HG03097 (cell line): ENCODE measurements around the gene AFP.

Source experiments
- ATAC-seq: cut with Tn5 transposase; IDR thresholded peaks from one replicate; pipeline ENCODE4 v1.9.1; 2021; ENCODE audit not compliant: unreplicated experiment, low FRiP score

The AFP gene

DNA sequence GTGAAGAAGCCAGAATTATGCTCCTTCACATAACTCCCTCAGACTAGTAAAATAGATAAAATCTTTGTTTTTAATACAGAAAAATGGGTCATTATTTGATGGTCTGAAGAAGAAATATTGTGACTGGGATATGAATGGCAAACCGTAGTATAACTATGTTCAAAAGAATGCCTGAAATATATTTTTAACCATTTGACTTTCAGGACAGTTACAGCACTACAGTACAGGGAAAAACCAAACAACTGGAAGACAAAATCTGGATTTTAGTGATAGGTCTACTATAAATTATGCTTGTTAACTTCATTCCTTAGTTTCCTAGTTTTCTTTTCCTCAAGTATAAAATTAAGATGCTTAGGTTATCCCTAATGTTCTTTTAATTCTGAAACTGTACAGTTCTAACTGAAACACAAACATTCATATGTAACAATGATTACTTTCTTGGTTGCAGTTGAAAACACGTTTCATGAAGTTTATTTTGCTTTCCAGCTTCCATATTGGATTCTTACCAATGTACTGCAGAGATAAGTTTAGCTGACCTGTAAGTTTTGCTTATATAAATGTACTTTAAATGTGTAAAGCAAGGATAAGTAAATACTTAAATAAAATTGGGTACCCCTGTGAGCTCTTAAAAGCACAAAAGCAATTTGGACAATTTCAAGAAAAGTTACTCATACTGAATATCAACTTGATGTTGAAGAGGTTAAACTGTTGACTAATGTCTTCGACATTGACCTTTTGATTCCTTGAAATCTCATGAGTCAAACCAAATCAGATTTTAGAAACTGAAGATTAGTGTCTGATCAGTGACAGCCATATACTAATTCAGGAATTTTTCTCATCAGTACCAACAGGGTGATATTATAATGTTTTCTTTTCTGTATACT lies 895 bp downstream of the AFP start:
- ATAC-seq, result no peak

DNA sequence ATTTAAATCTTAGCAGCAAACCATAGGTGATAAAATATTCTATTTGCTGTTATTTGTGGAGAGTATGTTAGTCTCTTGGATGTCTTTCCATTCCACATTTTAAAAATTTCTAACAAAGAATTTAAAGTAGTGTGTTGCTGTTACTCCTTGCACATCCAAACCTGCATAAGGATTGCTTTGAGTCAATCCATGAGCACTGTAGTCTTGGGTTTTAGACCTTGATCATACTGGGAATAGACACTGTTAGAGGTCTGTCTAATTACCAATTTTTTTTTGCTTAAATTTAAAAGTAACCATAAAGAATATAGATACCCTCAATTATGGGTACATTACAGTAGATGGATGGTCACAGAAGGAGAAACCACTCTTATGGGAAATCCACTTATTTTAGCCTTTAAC lies 1.5 kb downstream of the AFP start:
- ATAC-seq, result no peak

DNA sequence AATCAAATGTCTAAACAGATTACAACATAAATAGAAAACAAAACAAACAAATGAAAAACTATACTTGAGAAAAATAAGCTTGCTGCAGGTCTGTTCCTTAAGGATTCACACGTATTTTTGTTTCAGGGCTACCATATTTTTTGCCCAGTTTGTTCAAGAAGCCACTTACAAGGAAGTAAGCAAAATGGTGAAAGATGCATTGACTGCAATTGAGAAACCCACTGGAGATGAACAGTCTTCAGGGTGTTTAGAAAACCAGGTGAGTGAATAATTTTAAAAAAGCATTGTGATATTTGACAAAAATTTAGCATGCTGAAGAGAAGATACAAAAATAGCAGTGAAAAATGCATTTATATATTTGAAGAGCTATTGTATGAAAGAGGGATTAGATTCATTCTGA lies 2.0 kb downstream of the AFP start:
- ATAC-seq, result no peak

DNA sequence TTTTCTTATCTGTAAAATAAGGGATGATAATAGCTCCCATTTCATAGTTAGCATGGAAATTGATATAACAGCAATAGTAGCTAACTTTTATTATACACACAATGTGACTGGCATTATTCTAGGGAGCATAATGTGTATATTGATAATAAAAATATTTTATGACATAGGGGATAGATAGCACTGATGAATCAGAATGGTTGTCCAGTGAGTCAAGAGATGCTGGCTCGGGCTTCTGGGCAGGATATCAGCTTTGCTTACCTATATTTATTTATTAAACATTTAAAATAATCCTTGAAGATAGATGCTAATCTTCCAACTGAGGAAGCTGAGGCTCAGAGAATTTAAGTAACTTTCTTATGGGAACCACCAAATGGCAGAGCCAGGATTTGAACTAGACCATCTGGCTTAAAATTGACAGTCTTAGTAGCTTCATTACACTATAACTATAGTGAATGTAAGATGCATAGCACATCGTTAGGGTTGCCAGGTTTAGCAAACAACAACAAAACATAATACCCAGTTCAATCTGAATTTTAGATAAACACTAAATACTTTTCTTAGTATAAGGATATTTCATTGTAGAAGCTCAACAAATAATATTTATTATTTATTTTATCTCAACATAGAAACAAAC lies 2.7 kb downstream of the AFP start:
- ATAC-seq, result no peak

DNA sequence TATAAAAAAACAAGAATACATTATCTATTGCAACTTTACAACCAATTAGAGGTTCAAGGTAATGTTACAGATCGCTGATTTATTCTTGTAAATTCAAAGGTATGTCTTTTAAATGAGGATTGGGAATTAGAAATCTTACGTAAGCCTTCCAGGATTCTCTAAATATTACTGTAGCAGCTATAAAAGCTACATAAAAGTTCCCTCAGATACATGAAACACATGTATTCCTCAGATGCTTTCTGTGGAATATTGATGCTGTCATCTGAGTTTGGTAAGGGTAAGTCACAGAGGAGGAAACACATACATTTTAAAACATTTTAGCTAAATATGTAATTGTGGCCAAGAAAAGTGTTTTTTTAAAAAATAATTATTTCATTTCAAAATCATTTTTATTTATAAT lies 3.4 kb downstream of the AFP start:
- ATAC-seq, result no peak

DNA sequence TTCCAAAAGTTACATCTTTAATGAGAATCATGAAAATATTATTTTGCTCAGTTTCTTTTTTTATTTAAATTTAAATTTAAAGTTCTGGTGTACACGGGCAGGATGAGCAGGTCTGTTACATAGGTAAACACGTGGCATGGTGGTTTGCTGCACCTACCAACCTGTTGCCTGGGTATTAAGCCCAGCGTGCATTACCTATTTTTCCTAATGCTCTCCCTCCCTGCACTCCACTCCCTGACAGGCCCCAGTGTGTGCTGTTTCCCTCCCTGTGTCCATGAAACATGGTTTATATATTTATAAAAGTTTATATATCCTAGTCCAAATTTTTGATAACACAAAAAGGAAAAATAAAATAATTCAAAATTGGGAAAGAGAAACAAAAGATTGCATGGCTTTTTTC lies 4.0 kb downstream of the AFP start:
- ATAC-seq, result no peak

DNA sequence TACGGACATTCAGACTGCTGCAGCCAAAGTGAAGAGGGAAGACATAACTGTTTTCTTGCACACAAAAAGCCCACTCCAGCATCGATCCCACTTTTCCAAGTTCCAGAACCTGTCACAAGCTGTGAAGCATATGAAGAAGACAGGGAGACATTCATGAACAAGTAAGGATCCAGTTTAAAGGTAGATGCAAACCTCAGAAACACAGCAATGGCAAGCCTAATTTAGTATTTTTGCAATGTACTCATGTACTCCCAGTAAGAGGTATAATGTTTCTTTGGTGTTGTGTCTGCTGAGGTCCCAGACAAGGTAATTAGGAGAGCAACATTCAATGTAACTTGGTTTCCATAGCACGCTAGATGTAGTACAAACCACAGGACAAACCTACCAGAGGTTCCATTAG lies 4.6 kb downstream of the AFP start:
- ATAC-seq, result no peak

DNA sequence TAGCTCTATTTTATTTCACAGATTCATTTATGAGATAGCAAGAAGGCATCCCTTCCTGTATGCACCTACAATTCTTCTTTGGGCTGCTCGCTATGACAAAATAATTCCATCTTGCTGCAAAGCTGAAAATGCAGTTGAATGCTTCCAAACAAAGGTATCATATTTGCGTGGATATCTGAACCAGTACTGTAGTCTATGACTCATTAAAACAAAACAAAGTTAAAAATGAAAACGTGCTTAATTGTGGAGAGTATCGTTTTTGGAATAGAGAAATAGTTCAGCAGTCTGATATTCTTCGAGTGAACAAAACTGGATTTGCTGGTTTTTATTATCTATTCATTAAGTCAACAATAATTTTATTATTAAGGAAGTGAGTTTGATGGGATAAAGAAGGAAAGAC lies 6.3 kb downstream of the AFP start:
- ATAC-seq, result no peak

DNA sequence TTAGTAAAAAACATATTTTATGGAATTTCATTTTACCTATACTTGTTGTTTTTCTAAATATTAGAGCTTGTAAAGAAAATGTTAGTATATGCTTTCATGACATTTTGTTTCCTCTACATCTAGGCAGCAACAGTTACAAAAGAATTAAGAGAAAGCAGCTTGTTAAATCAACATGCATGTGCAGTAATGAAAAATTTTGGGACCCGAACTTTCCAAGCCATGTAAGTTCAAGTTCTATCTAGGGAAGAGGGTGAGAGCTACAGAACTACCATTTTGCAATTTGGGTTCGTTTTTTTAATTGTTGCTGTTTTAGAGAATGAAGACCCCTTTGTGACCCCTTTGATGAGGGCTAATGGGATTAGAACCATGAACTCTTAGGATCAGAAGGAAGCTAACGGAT lies 7.2 kb downstream of the AFP start:
- no peak for ATAC-seq

DNA sequence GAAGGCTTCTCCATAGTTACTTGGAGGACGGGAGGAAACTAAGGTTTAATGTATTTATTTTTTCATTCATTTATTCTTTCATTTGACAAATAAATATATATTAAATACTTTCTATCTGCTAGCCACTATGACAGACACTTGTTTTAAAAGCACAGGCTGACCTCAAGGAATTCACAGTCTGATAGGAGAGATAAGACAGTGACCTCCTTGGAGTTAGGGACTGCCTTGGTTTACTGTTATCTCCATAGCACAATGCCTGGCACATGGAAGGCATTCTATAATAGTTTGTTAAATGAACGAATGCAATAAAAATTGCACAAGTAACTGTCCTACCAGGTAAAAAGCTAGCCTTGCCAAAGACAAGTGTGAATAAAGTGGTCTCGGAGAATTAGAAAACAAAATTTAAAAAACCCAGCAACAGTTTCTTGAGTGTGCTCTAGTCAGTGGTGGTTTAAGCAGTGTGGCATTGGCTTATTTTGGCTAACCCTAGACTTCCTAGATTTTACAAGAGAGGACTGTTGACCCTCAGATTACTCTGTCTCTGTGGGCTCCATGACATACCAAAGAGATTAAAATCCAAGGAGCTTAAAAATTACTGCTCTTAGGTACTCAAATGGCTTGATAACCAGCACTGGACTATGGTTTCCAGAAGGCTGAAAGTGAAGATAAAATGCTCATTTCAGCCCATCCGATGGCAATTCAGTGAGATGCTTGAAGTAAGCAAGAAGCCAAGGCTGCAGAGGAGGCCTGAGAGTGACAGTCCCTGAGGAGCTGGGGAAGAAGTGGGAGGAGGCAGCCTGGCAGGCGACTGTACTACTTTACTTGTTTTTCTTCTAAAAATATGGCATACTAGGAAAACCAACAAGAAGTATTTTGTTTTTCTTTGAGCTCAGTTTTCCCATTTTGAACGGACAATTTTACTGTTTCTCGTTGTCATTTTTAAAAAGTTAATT lies 9.6 kb downstream of the AFP start:
- ATAC-seq, result no peak

DNA sequence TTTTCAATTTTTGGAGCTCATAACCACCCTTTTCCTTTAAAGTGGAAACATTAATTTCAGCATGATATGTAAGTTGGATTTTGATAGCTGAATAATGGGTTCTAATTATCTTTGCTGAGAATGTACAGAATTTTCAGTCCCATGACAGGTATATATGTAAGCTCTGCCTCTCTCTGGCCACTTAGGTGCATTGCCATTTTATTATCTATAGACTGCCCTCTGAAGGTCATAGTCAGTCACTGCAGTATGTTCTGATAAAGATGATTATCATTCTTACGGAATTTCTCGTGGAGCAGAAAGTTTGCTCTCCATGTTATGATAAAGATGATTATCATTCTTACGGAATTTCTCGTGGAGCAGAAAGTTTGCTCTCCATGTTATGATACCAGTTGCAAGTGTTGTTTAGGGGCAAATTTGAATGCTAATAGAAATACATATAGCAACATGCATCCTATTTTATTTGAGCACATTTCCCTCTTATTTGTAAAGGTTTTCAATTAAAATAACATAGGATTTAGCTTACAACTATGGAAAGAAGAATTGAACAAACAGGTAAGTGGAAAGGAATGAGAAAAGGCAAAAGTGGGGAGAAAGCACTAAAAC lies 10.4 kb downstream of the AFP start:
- peak; percentile 99 for ATAC-seq

DNA sequence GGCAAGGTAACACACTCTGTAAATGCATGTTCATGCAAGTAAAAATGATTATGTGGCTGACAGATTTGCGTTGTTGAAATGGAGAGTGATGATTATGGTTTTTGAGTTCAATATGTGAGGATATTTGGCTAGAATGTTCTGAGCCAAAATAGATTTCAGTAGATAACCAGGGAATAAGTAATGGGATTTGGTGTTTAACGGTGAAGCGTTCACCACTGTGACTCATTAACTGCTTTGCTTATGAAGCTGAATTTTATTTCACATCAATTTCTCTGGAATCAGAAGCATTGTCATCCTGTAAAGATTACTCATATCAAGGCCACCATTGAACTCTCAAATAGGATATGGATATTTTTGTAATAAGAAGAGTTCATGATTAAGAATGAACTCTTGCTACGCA lies 11.7 kb downstream of the AFP start:
- ATAC-seq, result no peak

DNA sequence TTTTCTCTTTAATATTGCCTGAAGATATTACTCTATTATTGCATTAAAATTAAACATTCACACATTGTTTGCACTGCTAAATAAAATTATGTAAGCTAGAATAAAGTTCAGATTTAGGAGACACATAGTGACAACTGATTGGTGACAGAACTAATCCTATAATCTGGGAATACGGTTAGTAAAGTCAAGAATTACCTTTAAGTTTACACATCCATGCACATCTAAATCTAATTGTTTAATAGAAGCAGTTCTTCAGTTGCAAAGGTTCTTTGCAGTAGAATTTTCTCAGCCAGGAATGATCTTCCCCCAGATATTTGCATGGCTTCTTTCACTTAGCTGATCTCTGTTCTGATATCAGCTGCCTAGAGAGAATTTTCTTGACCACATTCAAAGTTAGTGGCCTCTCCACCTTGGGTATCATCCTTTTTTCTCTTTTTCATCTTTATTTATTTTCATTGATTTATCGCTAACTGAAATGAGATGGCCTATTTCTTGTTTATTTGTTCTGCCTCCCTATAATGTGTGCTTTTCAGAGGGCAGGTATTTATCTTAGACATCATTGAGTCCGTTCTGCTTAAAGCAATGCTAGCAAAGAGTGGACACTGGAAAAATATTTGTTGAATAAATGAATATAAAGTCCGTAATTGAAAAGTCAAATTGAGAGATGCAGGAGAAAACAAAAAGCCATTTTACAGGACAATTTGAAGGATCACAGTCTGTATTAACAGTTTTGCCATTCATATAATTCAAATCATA lies 12.6 kb downstream of the AFP start:
- ATAC-seq, result no peak

DNA sequence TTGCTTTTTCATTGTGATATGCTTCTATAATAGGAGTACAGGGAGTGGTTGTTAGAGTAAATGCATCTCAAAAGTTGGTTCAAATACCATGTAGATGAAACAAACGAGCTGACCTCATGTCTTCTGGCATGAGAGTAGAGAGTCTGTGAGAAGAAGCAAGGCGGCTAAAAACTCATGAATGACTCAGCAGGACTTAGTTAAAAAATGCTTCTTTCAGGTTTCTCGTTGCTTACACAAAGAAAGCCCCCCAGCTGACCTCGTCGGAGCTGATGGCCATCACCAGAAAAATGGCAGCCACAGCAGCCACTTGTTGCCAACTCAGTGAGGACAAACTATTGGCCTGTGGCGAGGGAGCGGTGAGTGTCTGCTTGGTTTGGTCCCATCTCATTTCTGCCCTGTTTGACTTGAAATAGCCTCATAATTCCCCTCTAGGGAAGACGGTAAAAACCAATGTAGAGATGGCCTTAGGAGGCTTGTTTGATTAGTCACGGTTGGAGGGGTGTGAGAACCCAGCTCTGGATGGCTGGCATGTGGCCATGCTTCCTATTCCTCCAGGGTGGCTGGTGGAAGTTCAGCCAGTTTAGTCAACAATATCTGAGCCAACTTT lies 14.5 kb downstream of the AFP start:
- ATAC-seq, result no peak

DNA sequence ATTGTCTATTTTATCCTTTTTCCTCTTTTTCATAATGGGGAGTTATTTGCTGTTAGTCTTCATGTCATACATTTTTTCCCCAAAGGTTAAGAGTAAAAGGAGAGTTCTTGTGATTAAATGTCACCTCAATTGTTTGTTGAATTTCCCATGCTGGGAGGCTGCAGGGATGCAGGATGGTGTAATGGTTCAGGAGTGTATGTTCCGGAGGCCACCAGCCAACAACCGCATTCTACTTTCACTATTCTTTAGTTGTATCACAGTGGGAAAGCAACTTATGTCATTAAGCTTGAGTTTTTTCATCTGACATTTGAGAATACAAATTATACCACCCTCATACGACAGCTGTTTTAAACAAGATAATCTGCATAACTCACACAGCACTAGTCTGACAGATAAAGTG lies 15.4 kb downstream of the AFP start:
- no peak for ATAC-seq

DNA sequence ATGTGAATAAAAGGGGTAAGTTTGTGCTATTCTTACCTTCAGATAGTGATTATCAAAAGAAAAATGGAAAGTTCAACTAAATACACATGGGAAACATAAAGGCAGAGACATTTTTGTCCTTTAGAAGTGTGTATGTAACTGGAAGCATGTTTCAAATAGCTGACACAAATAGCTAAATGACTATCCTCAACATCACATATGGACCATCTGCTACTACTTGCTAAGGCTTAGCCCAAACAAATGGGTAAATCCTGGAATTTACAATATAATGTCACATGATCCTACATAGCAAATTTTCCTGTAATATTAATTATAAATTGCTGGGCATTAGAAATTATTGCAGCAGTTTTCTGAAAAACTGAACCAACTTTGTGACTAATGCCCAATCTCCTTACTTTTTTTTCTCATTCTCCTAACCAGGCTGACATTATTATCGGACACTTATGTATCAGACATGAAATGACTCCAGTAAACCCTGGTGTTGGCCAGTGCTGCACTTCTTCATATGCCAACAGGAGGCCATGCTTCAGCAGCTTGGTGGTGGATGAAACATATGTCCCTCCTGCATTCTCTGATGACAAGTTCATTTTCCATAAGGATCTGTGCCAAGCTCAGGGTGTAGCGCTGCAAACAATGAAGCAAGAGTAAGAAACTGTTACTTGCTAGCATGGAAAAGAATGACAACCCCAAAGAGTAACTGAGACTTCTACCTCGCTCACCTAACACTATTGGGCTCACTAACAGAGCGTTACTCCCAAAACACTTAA lies 16.1 kb downstream of the AFP start:
- ATAC-seq, result no peak

DNA sequence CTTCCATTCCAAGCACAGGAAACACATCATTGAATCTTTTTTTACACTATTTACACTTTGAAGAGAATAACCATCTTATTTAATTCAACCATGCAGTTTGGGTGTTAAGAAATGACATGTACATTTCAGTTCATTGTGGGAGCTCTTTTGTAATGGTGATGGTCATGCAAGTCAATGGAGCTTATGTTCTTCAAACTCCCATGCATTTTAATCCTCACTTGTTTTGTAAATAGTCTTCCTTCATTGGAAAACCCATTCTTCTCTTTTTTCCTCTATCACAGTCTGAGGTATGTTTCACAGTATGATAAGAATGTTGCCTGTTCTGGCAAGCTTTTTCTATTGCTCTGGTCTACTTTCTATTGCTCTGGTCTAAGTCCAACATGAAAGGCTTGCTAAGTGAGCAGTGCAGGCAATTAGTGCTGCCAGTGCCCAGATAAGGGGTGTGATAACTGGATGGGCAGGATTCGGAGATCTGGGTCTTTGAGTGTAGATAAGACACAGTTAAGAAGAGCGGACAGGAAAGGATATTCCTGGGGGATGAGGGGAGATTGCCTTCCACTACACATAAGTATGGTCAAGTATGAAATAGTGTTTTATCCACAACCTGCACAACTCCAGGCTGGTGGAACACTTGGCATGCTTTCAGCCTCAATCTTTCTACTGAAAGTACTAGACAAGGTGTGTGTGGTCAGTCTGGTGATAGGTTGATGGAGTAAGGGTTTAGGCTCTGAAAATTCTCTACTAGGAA lies 17.1 kb downstream of the AFP start:
- no peak for ATAC-seq

DNA sequence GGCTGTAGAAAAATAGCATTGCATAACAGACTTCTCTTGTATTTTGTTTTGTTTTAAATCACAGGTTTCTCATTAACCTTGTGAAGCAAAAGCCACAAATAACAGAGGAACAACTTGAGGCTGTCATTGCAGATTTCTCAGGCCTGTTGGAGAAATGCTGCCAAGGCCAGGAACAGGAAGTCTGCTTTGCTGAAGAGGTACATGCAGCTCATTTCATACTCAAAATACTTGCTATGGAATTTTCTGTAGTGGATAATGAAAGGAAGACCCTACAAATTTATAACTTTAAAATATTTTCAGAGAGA lies 17.6 kb downstream of the AFP start:
- ATAC-seq, result no peak
